Activated T-cell treated with anti-CD3 and anti-CD28 coated beads, Interleukin-2, amount 50 U/mL, for 4 hours (primary cell): ENCODE results near the gene SOHLH1. TPM values are rescaled to one million over a fixed set of nuclear protein-coding genes. Genes with fewer than 3 reads are reported as not detected.

Experiments used
- ATAC-seq, 2 donors: fragments of 200-7000 bp; cut with Tn5 transposase; one replicate each; pipeline ENCODE4 v1.10.0; 2021
- DNase-seq: peaks from one replicate; pipeline ENCODE4 v3.0.0-alpha.2; 2020
- H3K27me3 Mint-ChIP-seq: one replicate; pipeline ENCODE4 v1.8.0; 2021; ENCODE audit warnings: low read depth, mixed read lengths
- H3K36me3 Mint-ChIP-seq: one replicate; pipeline ENCODE4 v1.8.0; 2022; ENCODE audit warnings: mixed read lengths; ENCODE audit not compliant: insufficient read depth
- H3K4me1 Mint-ChIP-seq: one replicate; pipeline ENCODE4 v1.8.0; 2021; ENCODE audit warnings: low read depth, mixed read lengths
- H3K4me3 Mint-ChIP-seq: one replicate; pipeline ENCODE4 v1.8.0; 2021; ENCODE audit warnings: mild to moderate bottlenecking, moderate library complexity, mixed read lengths
- H3K9me3 Mint-ChIP-seq: one replicate; pipeline ENCODE4 v1.8.0; 2021; ENCODE audit warnings: mixed read lengths
- total RNA-seq, 3 donors: library from RNA; stranded (reverse); gene quantifications; one replicate each; pipeline ENCODE4 v1.2.1, GENCODE V29; 2021

SOHLH1 gene, protein sequence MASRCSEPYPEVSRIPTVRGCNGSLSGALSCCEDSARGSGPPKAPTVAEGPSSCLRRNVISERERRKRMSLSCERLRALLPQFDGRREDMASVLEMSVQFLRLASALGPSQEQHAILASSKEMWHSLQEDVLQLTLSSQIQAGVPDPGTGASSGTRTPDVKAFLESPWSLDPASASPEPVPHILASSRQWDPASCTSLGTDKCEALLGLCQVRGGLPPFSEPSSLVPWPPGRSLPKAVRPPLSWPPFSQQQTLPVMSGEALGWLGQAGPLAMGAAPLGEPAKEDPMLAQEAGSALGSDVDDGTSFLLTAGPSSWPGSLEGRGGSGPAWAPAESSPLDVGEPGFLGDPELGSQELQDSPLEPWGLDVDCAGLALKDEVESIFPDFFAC
- not detected for total RNA-seq

DNA sequence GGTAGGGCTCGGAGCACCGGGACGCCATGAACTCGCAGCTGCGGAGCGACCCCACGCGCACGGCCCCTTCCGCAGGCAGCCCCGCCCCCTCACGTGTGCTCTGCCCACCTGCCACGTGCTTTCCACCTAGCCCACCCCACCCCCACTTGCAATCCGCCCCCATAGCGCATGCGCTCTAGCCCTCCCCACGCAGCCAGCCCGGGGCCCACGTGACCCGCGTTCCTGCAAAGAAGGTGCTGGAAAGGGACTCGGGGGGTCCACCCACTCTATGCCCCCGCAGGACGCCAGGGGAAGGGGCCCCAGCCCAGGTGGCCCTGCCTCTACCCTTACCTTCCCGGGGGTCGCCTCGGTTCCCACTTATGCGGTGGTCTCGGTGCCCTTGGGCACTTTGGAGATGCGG is at the start of gene SOHLH1:
Gene SOHLH1 (minus strand): TSS at position 42 of the 400 bp plus-strand sequence. CDS start 14 bp downstream, at position 28.
- no peak within 1 kb of the TSS for H3K4me3 Mint-ChIP-seq
- H3K4me1 Mint-ChIP-seq = no peaks in the 10 kb centered on the region
- peaks cover 5% of the 10 kb centered on the region for H3K27me3 Mint-ChIP-seq
- ATAC-seq = no peak
- H3K36me3 Mint-ChIP-seq = no peaks in the 10 kb centered on the region
- DNase-seq = no peak
- no peaks in the 10 kb centered on the region for H3K9me3 Mint-ChIP-seq

DNA sequence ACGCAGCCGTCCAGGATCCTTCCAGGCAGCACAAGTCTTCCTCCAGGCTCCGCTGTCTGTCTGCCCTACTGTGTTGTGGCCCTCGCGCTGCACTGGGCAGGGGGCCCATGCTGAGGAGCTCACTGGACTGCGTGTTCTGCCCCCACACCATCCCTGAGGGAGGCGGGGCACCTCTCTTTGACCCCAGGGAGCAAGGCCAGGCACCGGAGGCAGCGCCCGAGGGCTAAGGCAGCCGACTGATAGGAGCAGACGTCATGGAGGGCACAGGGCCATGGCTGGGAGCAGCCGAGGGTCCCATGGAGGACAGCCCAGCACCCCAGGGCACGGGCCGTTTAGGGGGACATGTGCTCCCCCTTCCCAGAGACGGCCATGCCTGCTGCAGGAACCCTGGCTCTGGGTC is 49.4 kb upstream of the SOHLH1 start:
- Mint-ChIP-seq H3K9me3 (no peaks in the 10 kb centered on the region), H3K4me3 (no peak overlapping the region), H3K4me1 (no peaks in the 10 kb centered on the region), H3K27me3 (no peaks in the 10 kb centered on the region), H3K36me3 (no peaks in the 10 kb centered on the region)
- ATAC-seq (no peak), DNase-seq (no peak)

DNA sequence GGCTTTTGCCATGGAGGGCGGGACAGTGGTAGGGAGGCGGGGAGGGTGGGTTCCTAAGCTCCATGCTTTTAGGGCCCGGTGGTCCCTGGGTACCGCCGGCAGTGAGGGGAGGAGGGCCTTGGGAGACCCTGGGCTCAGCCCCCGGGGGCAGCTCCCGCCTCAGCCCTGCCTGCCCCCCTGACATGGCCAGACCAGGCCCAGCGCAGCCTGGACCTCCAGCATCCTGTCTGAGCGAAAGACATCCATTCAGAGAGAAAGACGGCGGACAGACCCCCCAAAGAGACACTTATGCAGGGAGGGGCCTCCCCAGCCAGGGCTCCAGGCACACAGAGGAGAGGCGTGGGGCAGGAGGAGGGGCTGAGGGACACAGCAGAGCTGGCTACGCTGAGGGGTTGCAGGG is 48.0 kb upstream of the SOHLH1 start:
- Mint-ChIP-seq H3K27me3 (no peaks in the 10 kb centered on the region), H3K4me1 (no peaks in the 10 kb centered on the region), H3K4me3 (no peak overlapping the region), H3K36me3 (no peaks in the 10 kb centered on the region), H3K9me3 (no peaks in the 10 kb centered on the region)
- no peak for ATAC-seq
- DNase-seq = no peak

DNA sequence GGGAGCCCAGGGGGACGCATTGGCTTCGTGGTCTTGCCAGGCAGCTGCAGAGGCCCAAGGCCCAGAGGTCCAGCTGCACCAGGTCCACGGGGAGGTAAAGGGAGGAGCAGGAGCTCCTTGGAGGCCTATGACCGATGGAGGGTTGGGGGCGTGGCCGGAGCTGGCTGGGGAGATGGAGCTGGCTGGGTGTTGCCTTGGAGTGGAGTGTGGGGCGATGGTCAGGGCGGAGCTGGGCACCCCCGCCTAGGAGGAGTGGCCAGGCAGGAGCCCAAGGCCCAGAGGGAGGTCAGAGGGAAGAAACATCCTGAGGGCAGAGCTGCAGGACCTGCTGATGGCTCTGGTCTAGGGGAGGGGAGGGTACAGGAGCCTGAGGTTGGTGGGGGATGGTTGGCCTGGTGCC is 47.3 kb upstream of the SOHLH1 start:
- DNase-seq (no peak), ATAC-seq (no peak)
- H3K4me1 Mint-ChIP-seq = no peaks in the 10 kb centered on the region
- H3K27me3 Mint-ChIP-seq = no peaks in the 10 kb centered on the region
- H3K4me3 Mint-ChIP-seq = no peak overlapping the region
- no peaks in the 10 kb centered on the region for H3K9me3 Mint-ChIP-seq
- H3K36me3 Mint-ChIP-seq = no peaks in the 10 kb centered on the region

DNA sequence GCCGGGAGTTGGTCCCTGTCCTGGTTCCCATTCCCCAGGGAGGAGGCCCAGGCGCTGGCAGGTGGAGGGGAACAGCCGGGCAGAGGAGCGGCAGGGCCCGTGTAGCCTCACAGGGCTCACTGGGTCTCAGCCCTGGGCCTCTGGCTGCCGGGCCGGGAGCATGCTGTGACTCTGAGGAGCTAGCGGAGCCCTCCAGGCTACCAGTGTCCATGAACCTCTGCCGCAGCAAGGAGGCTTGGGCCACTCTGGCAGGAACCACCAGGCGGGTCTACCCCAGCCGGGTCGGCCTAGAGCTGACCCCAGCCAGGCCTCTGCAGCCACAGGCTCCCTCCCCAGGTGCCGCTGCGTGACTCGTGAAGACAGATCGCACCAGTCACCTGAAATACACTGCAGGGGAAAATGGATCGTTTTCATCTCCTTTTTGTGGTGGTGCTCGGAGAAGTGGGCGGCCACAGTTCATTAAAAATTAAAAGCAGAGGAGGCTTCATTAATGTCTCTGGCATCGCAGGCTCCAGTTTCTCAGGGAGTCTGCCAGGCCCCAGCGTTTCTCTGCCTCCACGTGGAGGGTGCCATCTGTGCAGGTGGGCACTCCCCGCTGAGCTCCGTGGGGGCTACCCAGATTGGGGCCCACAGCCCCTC is 46.5 kb upstream of the SOHLH1 start:
- no peak for ATAC-seq
- no peak for DNase-seq
- Mint-ChIP-seq H3K36me3 (no peaks in the 10 kb centered on the region), H3K27me3 (no peaks in the 10 kb centered on the region), H3K4me3 (no peak overlapping the region), H3K4me1 (no peaks in the 10 kb centered on the region), H3K9me3 (no peaks in the 10 kb centered on the region)

DNA sequence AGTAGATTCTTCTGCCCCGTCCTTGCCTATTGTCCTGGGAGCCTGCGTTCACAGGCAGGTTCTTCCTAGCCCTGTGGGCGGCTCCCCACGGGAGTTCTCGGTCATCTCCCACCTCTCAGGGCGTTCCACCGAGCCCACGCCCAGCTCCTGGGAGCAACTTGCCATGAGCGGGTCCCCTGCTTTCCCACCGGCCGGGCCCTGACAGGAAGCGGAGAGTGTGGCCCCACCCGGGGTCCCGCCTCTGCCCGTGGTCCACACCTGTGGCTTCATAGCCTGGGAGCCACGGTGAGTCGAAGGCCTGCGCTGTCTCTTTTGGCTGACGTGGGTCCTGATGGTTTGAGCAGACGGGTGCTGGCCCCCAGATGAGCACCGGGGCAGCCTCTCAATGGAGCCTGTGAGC is 45.9 kb upstream of the SOHLH1 start:
- Mint-ChIP-seq H3K9me3 (no peaks in the 10 kb centered on the region), H3K4me1 (no peaks in the 10 kb centered on the region), H3K4me3 (no peak overlapping the region), H3K36me3 (no peaks in the 10 kb centered on the region), H3K27me3 (no peaks in the 10 kb centered on the region)
- DNase-seq = no peak
- ATAC-seq = no peak

DNA sequence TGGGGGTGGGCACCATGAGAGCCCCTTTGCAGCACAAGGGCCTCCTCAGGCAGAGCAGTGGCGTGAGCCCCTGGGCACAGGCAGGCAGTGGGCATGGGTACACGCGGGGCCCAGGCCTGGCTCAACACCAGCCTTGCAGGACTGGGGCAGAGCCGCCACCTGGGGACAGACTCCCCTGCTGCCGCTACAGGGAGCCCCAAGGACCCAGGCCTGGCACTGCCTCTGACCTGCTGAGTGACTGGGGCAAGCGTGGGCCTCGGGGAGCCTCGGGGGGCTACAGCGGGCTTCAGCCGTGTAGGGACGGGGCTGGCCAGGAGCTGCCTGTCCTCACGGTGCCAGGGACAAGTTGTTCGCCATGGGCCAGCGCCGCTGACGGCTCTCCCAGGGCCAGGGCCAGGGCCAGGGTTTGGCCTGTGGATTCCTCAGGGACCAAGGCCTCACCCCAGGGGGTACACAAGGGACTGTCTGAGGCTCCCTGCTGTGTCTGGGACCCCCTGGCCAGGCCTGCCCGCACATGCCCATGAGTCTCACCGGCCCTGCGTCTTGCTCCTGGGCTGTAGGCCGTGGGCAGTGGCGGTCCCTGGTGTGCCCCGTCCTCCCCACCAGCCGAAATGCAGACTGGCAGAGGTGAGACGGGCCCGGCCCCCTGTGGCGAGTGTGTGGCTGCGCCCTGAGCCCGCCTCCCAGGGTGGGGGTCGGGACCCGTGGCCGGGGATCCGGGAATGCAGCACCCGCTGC is 45.2 kb upstream of the SOHLH1 start:
- no peak for ATAC-seq
- Mint-ChIP-seq H3K9me3 (no peaks in the 10 kb centered on the region), H3K36me3 (no peaks in the 10 kb centered on the region), H3K4me1 (no peaks in the 10 kb centered on the region), H3K27me3 (peaks cover 5% of the 10 kb centered on the region), H3K4me3 (no peak overlapping the region)
- DNase-seq = no peak

DNA sequence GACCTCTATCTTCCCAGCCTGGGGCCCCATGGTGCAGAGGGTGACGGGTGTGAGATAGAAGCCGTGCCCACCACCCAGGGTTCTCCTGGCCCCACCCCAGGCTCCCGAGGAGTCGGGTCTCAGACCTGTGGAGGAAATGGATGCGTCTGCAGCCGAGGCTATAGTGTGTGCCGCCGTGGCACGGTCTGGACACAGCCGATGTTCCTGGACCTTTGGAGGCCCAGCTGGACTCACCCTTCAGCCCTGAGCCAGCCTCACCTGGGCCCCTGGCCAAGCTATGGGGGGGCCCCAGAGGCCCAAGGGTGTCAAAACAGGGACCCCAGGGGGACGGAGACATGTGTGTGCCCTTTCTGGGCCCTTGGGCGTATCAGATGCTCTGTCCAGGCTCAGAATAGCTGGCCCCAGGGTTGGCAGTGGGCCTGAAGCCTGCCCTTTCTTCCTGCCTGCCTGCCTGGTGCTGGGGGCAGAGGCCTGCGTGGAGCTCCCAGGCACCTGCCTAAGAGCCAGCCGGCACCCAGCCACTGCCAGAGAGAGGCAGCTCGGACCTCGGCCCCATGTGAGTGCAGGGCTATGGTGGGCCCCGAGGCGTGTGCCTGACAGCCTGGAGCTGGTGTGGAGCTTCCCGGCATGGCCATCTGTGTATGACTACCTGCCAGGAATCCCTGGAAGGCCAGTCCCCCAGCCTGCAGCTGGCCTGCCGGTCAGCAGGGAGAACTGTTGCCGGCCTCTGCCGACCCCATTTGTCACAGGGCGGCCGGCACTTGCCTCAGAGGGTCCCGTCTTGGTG is 44.5 kb upstream of the SOHLH1 start:
- Mint-ChIP-seq H3K36me3 (no peaks in the 10 kb centered on the region), H3K4me1 (no peaks in the 10 kb centered on the region), H3K9me3 (no peaks in the 10 kb centered on the region), H3K27me3 (peaks cover 9% of the 10 kb centered on the region), H3K4me3 (no peak overlapping the region)
- no peak for DNase-seq
- no peak for ATAC-seq

DNA sequence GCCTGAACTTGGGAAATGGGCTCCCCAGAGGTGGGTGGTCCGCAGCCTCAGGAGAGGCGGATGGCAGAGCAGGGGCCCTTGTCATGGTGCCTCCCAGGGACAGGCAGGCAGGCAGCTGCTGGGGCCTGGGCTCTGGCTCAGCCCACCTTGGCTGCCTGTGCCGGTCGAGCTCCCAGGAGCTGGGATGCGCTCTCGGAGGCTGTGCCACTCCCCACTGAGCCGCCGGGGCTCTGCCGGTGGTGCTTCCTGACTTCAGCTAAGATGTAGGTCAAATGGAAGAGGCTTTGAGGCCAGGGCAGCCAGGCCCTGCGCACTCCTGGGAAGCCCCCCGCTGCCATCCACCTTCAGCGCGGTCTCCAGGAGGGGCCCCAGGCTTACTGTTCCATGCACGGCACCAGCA is 43.7 kb upstream of the SOHLH1 start:
- no peak for ATAC-seq
- Mint-ChIP-seq H3K4me1 (no peaks in the 10 kb centered on the region), H3K9me3 (no peaks in the 10 kb centered on the region), H3K36me3 (no peaks in the 10 kb centered on the region), H3K4me3 (no peak overlapping the region), H3K27me3 (peaks cover 9% of the 10 kb centered on the region)
- no peak for DNase-seq

DNA sequence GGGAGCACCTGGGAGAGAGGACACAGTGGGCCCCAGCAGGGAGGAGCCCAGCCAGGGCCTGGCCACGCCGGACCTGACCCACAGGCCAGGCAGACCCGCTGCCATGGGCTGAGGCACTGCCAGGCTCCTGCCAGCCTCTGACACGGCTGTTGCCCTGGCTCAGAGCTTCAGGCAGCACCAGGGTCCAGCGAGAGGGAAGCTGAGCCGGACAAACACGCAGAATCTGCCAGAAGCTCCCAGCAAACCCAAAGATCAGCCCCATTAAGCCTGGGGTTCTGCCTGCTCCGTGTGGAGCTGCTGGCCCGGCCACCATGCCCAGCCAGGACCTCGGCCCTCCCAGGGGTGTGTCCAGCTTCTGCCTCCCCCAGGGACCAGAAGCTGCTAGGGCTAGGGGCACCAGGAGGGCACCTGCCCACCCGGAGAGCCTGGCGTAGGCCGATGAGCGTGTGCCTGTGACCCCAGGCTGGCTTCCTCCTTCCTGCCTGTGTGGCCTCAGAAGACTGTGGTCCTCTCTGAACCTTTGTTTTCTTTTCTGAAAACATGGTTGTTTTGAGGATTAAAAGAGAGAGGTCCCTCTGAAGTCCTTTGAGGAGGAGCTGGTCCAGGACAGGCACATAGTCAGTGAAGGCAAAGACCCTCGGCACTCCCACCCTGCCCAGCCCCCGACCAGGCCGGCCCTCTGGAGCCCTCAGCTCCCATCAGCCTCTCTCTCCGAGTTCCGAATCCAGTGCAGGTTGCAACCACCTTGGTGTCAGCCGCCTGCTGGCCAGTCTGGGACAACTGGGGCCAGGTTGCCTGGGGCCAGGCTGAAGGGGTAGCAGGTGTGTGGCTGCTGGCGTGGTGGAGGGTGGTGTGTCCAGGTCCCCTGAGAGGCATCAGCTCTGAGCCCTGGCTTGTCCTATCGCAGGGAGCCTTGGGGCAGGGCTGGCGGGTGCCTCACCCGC is 42.3 kb upstream of the SOHLH1 start:
- ATAC-seq (no peak), DNase-seq (no peak)
- Mint-ChIP-seq H3K4me1 (no peaks in the 10 kb centered on the region), H3K4me3 (no peak overlapping the region), H3K36me3 (no peaks in the 10 kb centered on the region), H3K9me3 (no peaks in the 10 kb centered on the region), H3K27me3 (peaks cover 15% of the 10 kb centered on the region)

DNA sequence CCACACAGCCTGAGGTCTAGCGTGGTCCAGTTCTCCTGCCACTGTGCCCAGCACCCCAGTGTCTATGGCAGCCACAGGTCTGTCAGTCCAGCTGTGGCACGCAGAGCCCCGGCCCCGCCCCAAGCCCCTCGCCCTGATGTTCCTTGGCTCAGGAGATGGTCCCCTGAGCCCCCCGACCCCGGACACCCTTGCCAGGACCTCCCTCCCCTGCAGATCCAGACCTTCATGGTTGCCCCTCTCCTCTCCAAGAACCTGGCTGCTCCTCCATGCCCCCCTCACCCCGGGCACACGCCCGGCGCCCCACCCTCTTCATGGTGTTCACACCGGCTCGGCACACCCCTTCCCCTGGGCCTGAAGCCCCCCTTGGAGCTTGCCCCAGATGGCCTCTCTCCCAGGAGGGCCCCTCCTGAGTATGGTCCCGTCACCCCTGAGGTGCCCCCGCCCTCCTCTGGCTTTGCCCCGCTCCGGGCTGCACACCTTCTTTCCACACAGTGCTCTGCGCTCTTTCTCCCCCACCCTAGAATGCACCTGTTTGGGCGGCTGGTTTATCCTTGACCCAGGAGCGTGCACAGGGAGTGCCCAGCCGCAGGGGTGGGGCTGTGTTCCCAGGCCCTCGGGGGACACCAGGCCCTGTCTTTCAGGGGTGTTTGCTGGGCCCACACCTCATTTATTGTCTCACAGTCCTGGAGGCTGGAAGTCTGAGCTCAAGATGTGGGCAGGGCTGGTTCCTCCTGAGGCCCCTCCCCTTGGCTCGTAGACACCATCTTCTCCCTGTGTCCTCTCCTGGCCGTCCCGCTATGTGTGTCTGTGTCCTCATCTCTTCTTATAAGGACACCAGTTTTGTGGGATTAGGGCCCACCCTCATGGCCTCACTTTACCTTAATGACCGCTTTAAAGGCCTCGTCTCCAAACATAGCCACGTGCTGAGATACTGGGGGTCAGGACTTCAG is 40.3 kb upstream of the SOHLH1 start:
- Mint-ChIP-seq H3K27me3 (peaks cover 19% of the 10 kb centered on the region), H3K9me3 (no peaks in the 10 kb centered on the region), H3K4me1 (no peaks in the 10 kb centered on the region), H3K36me3 (no peaks in the 10 kb centered on the region), H3K4me3 (no peak overlapping the region)
- ATAC-seq (no peak), DNase-seq (no peak)

DNA sequence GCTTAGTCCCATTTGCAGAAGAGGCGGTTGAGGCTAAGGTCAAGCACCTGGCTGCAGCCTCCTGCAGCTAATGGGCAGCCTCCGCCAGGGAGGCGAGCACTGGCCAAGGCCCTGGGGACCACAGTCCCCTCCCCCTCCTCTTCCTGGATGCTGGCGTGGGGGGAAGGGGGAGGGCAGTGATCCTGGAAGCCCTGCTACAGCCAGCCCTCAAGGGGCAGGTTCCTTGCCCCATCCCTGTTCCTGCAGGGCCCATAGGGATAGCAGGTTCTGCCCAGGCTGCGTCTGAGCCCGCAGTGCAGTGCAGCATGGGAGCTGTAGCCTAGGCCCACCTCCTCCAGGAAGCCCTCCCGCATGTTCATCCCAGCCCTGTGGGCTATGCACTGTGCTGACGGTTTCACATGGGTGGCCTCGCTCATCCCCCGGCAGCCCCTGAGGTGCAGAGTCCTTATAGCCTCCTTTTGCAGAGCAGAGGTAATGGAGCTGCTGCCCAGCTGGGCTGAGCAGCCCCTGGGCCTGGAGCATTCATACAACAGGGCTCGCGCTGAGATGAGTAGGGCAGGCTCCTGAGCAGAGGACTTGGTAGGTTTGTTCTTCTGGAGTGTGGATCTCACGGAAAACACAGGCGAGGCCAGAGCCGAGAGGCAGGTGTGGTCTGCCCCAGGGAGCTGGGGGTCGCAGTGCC is 38.7 kb upstream of the SOHLH1 start:
- no peaks in the 10 kb centered on the region for H3K9me3 Mint-ChIP-seq
- no peaks in the 10 kb centered on the region for H3K36me3 Mint-ChIP-seq
- no peak overlapping the region for H3K4me3 Mint-ChIP-seq
- peaks cover 27% of the 10 kb centered on the region for H3K27me3 Mint-ChIP-seq
- H3K4me1 Mint-ChIP-seq = no peaks in the 10 kb centered on the region
- no peak for ATAC-seq
- no peak for DNase-seq
